CD4-positive, alpha-beta memory T cell (primary cell): Measurements from ENCODE around the gene DNAJC22. TPM values are rescaled to one million over a fixed set of nuclear protein-coding genes. Genes with fewer than 3 reads are reported as not detected.

Experiments used
- polyA plus RNA-seq, 2 donors: library from polyadenylated mRNA; unstranded; fragments of 300-500 nt; fragmentation: Illumina TruSeq; gene quantifications; one replicate each; pipeline ENCODE4 v1.2.3, GENCODE V29; 2021
- total RNA-seq, 2 experiments: library from RNA; stranded (reverse); gene quantifications; one replicate each; pipeline ENCODE4 v1.2.3, GENCODE V29; 2021

Gene DNAJC22
- total and polyA plus RNA-seq, 4 experiments from 2014 or later: not detected

Other genes starting within 250 kb of the DNAJC22 start
- gene LMBR1L, start 236.0 kb upstream of the DNAJC22 start, total RNA-seq: 100 to 1,000 TPM; 222 to 226 TPM
- 10 to 100 TPM; 35.9 to 46.5 TPM for gene LMBR1L, start 236.0 kb upstream of the DNAJC22 start, polyA plus RNA-seq
- 100 to 1,000 TPM; 332 to 361 TPM for gene TUBA1B, start 215.5 kb upstream of the DNAJC22 start, total RNA-seq
- 100 to 1,000 TPM; 411 to 573 TPM for gene TUBA1B, start 215.5 kb upstream of the DNAJC22 start, polyA plus RNA-seq
- 100 to 1,000 TPM in 1 of 2 experiments, 10 to 100 TPM in 1; 97.5 to 102 TPM for gene TUBA1A, start 157.8 kb upstream of the DNAJC22 start, total RNA-seq
- gene TUBA1A, start 157.8 kb upstream of the DNAJC22 start, polyA plus RNA-seq: 100 to 1,000 TPM; 164 to 315 TPM
- gene TUBA1C, start 81.8 kb upstream of the DNAJC22 start, total RNA-seq: 10 to 100 TPM; 50.6 to 51.2 TPM
- 10 to 100 TPM; 55.6 to 58.0 TPM for gene TUBA1C, start 81.8 kb upstream of the DNAJC22 start, polyA plus RNA-seq
- under 1 TPM in 1 of 2 experiments, not detected in 1; 0.39 TPM for gene PRPH, start 51.7 kb upstream of the DNAJC22 start, total RNA-seq
- under 1 TPM in 1 of 2 donors, not detected in 1; 0.87 TPM for gene PRPH, start 51.7 kb upstream of the DNAJC22 start, polyA plus RNA-seq
- gene TROAP, start 23.6 kb upstream of the DNAJC22 start, total RNA-seq: under 1 TPM; 0.26 to 0.80 TPM
- gene TROAP, start 23.6 kb upstream of the DNAJC22 start, polyA plus RNA-seq: under 1 TPM in 1 of 2 donors, not detected in 1; 0.63 TPM
- not detected for gene C1QL4, start 9.7 kb upstream of the DNAJC22 start, total RNA-seq
- gene C1QL4, start 9.7 kb upstream of the DNAJC22 start, polyA plus RNA-seq: not detected
- gene SPATS2, start 20.6 kb downstream of the DNAJC22 start, total RNA-seq: 1 to 10 TPM; 4.9 to 7.8 TPM
- 1 to 10 TPM; 4.3 to 5.2 TPM for gene SPATS2, start 20.6 kb downstream of the DNAJC22 start, polyA plus RNA-seq
- gene KCNH3, start 192.1 kb downstream of the DNAJC22 start, total RNA-seq: 1 to 10 TPM; 1.3 to 2.4 TPM
- 1 to 10 TPM in 1 of 2 donors, under 1 TPM in 1; 0.97 to 1.5 TPM for gene KCNH3, start 192.1 kb downstream of the DNAJC22 start, polyA plus RNA-seq
- gene MCRS1, start 221.3 kb downstream of the DNAJC22 start, total RNA-seq: 10 to 100 TPM; 77.0 to 78.4 TPM
- 10 to 100 TPM; 58.0 to 59.6 TPM for gene MCRS1, start 221.3 kb downstream of the DNAJC22 start, polyA plus RNA-seq